DND-41 (cell line): Measurements from ENCODE around the gene RIC1.

Source experiments
- EZH2 ChIP-seq: IDR thresholded peaks from 3 replicates; pipeline ENCODE4 v1.6.1; 2012; ENCODE audit warnings: borderline replicate concordance, low read depth, mild to moderate bottlenecking, moderate library complexity, low read length, inconsistent platforms; ENCODE audit not compliant: severe bottlenecking
- TF ChIP-seq, protein P1 (sequence below): IDR thresholded peaks from 2 replicates; pipeline ENCODE4 v1.5.1; 2012; ENCODE audit warnings: borderline replicate concordance, low read length, moderate library complexity, mild to moderate bottlenecking; ENCODE audit not compliant: poor library complexity, severe bottlenecking; ENCODE audit errors: extremely low read depth

DNA sequence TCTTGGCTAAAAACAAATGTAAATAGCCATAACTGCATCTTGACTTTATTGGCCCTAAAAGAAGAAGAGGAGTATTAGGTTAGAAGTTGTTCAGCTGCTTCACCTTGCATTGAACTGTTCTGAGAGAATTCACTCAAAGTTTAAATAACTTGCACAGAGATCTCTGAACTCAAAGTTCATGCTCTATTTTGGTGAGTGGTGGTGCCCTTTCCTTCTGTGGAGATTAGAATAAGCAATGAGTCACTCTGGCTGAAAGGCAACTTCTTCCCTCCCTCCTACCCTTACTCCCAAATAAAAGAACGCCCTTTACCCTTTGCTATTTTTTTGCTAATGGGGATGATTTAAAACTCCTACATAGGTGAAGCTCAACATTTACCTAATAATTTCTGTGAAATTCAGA lies 155.1 kb downstream of the RIC1 start:
- TF ChIP-seq, protein P1, sequence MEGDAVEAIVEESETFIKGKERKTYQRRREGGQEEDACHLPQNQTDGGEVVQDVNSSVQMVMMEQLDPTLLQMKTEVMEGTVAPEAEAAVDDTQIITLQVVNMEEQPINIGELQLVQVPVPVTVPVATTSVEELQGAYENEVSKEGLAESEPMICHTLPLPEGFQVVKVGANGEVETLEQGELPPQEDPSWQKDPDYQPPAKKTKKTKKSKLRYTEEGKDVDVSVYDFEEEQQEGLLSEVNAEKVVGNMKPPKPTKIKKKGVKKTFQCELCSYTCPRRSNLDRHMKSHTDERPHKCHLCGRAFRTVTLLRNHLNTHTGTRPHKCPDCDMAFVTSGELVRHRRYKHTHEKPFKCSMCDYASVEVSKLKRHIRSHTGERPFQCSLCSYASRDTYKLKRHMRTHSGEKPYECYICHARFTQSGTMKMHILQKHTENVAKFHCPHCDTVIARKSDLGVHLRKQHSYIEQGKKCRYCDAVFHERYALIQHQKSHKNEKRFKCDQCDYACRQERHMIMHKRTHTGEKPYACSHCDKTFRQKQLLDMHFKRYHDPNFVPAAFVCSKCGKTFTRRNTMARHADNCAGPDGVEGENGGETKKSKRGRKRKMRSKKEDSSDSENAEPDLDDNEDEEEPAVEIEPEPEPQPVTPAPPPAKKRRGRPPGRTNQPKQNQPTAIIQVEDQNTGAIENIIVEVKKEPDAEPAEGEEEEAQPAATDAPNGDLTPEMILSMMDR = no peak
- no peak for TF ChIP-seq EZH2
